Measurements from ENCODE around the gene PRKG2. TPM values are rescaled to one million over a fixed set of nuclear protein-coding genes. Genes with fewer than 3 reads are reported as not detected.

Gene PRKG2
- polyA plus RNA-seq, 2 donors = 0.45 to 0.59 TPM

Other genes with a start within 250 kb of the PRKG2 start
- gene BMP3, start 184.5 kb downstream of the PRKG2 start, polyA plus RNA-seq = under 1 TPM; 0.05 to 0.12 TPM